Neural cell (in vitro differentiated cells): ENCODE data around the gene GNAS.

Experiments
- CTCF ChIP-seq: fragments of 450-650 bp; IDR thresholded peaks from 2 replicates; pipeline ENCODE4 v1.5.1; 2014; ENCODE audit warnings: antibody characterized with exemption, mild to moderate bottlenecking, moderate library complexity; ENCODE audit not compliant: poor library complexity, severe bottlenecking
- EP300 ChIP-seq: fragments of 450-650 bp; conservative IDR thresholded peaks from 2 replicates; pipeline ENCODE4 v1.6.1; 2014; ENCODE audit warnings: antibody characterized with exemption, mild to moderate bottlenecking, moderate library complexity; ENCODE audit not compliant: poor library complexity, severe bottlenecking
- EZH2 ChIP-seq: fragments of 200-600, 300-800 bp; shearing (Covaris generic), sonication (generic); IDR thresholded peaks from 2 replicates; pipeline ENCODE4 v1.6.1; 2014; ENCODE audit warnings: antibody characterized with exemption, low read length, borderline replicate concordance, mild to moderate bottlenecking; ENCODE audit not compliant: insufficient read depth, poor library complexity, severe bottlenecking
- MXI1 ChIP-seq: fragments of 450-650 bp; conservative IDR thresholded peaks from 2 replicates; pipeline ENCODE4 v1.6.1; 2014; ENCODE audit warnings: antibody characterized with exemption, mild to moderate bottlenecking; ENCODE audit not compliant: poor library complexity, severe bottlenecking
- POLR2AphosphoS5 ChIP-seq: IDR thresholded peaks from 2 replicates; pipeline ENCODE4 v1.6.1; 2012
- RAD21 ChIP-seq: fragments of 450-650 bp; conservative IDR thresholded peaks from 2 replicates; pipeline ENCODE4 v1.6.1; 2014; ENCODE audit warnings: antibody characterized with exemption, mild to moderate bottlenecking, moderate library complexity
- REST ChIP-seq: IDR thresholded peaks from 2 replicates; pipeline ENCODE4 v1.6.1; 2012; ENCODE audit warnings: borderline replicate concordance

- TF ChIP-seq POLR2AphosphoS5 = no peak
- no peak for TF ChIP-seq REST
- no peak for TF ChIP-seq CTCF
- no peak for TF ChIP-seq RAD21
- TF ChIP-seq EZH2 = no peak
- TF ChIP-seq MXI1 = no peak
- no peak for TF ChIP-seq EP300
Observed at GRCh38 chr20:58959652-58960051, 107.1 kb downstream of the GNAS start.
